ENCODE data around the gene PI4KB.

GRCh38 chr1:151327223-151327902 is at the start of gene PI4KB:
- TF ChIP-seq CTCF (IDR thresholded peaks at IDR 0.05): no peak
- no peak for TF ChIP-seq ZFX (IDR thresholded peaks at IDR 0.05; ENCODE audit: borderline replicate concordance)

Data from 22Rv1 (cell line).